Subcutaneous adipose tissue (tissue), 4 donors: Measurements from ENCODE around the gene DPYSL5. TPM values are rescaled to one million over a fixed set of nuclear protein-coding genes. Genes with fewer than 3 reads are reported as not detected.

Experiments used
- total RNA-seq, 4 donors: library from RNA; depleted of rRNA; stranded (reverse); fragments of >200 nt; gene quantifications; one replicate each; pipeline ENCODE4 v1.1.0, GENCODE V29; 2016
- TF ChIP-seq, protein P1 (sequence below): fragments of 450-650 bp; IDR thresholded peaks from one replicate; pipeline ENCODE4 v1.5.1; 2016; ENCODE audit warnings: low read depth, mild to moderate bottlenecking, control low read depth, antibody characterized with exemption, moderate library complexity

The DPYSL5 gene
- total RNA-seq, 4 donors from 2014 or later = not detected

GRCh38 chr2:26934985-26935384 lies 87.1 kb downstream of the DPYSL5 start:
- TF ChIP-seq, protein P1, sequence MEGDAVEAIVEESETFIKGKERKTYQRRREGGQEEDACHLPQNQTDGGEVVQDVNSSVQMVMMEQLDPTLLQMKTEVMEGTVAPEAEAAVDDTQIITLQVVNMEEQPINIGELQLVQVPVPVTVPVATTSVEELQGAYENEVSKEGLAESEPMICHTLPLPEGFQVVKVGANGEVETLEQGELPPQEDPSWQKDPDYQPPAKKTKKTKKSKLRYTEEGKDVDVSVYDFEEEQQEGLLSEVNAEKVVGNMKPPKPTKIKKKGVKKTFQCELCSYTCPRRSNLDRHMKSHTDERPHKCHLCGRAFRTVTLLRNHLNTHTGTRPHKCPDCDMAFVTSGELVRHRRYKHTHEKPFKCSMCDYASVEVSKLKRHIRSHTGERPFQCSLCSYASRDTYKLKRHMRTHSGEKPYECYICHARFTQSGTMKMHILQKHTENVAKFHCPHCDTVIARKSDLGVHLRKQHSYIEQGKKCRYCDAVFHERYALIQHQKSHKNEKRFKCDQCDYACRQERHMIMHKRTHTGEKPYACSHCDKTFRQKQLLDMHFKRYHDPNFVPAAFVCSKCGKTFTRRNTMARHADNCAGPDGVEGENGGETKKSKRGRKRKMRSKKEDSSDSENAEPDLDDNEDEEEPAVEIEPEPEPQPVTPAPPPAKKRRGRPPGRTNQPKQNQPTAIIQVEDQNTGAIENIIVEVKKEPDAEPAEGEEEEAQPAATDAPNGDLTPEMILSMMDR = no peak

GRCh38 chr2:26936855-26937254 lies 88.9 kb downstream of the DPYSL5 start:
- TF ChIP-seq, protein P1 = no peak

DNA sequence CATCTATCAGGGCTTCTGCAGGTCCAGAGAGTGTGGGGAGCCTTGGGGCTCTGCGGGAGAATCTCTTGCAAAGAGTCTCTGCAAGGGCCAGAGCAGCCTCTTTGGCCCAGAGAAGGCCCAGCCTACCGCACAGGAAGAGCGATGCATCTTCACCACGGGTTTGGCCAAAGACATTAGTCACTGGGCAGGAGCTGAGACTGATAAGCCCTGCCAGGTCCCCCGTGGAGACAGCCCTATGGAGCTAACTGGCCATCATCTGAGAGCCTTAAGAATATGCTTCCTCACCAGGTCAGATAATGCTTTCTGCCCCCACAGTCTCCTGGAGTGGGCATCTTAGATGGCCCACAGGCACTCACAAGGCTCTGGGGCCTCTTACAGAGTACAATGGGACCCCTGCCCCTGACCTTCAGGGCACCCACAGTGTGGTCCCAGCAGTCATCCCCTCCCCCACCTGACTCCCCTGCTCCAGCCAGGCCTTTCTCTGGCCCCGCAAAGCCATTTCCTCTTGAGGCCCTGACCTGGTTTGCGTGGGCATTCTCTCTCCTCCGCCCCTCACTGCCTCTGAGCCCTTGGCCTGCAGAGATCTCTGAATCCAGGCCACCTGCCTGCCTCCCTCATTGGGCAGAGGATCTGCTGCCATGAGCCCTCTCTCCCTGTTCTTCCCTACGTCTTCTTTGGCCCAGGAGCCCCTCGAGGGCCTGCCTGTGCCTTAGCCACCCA lies 90.6 kb downstream of the DPYSL5 start:
- TF ChIP-seq, protein P1 = no peak

DNA sequence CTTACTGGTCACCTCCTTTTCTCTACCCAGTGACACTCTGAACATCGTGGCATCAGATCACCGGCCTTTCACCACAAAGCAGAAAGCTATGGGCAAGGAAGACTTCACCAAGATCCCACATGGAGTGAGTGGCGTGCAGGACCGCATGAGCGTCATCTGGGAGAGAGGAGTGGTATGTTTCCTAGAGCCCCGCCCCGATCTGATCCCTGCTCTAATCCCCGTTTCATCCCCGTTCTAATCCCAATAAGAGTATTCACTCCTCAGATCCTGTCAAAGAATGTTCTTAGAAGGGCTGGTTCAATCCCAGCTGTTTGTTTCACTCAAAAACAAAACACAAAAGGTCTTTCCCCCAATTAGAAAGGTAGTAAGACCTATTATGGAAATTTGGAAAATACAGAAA lies 92.1 kb downstream of the DPYSL5 start:
- TF ChIP-seq, protein P1 = no peak

DNA sequence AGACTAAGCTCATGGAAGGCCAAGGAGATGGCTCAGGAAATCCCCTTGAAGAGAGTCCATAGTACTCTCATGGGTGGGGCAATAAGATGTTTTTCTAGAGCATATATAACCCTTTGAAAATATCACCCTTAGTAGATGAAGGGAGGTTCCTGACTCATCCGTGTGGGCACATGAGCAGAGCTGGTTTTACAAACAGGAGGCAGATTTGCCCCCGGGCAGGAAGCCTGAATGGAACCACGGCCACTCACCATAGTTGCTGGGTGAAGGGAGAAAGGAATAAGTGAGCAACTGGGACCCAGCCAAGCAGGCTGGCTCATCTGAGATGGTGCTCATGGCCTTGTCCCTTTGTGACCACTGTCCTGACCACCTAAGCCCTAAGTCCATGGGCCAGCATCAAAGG lies 93.6 kb downstream of the DPYSL5 start:
- TF ChIP-seq, protein P1 = no peak

- TF ChIP-seq, protein P1 = no peak
Measured at GRCh38 chr2:26942543-26943295, 94.8 kb downstream of the DPYSL5 start.

DNA sequence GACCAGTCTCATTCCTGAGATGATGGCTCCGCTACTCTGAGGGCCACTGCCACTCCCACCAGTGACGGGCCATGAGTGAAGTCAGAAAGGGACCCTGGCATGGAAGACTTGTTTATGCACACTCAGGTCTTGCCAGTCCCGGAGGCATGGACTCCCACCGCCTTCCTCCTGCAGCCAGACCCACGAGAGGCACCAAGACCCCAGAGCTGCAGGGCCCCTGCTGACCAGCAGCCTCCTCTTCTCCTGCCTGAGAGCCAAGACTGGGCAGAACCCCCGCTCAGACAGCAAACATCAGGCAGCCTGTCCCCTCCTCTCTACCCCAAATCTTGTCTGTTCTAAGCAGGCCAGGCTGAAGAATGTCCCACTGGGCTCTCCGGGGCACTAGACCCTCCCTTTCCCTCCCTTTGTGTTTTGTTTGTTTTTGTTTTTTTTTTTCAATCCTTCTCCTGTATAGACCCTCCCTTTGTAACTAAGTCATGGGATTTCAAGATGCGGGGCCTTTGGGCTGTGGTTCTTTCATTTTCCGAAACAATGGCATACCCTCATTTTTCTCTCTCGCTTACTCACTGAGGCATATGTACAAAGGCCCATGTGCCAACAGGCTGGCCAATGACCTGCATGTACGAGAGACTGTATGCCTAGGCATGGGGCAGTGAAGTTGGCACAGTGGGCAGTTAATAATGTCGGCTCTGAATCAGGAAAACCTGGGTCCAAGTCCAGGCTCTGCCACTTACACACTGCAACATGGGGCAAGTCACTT lies 98.2 kb downstream of the DPYSL5 start:
- TF ChIP-seq, protein P1 = no peak
